ENCODE results near the gene TNFSF18. TPM values are rescaled to one million over a fixed set of nuclear protein-coding genes. Genes with fewer than 3 reads are reported as not detected.

Gene TNFSF18
- total RNA-seq, 4 donors from 2014 or later = 1.8 TPM; not detected in 3

DNA sequence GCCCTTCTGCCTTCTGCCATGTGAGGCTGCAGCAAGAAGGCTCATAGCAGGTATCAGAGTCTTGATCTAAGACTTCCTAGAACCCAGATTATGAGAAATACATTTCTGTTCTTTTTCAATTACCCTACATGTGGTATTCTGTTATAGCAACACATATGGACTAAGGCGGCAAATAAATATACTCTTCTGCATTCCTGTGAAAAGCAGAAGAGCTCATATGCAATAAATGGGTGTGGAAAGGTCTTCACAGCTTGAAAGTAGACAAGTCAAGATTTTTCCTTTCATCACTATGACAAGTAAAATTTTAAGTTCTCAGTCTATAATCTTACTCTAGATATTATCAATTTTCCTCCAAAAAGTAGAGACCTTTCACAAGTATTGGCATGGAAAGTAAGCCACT lies 36.6 kb downstream of the TNFSF18 start:
- Histone ChIP-seq H3K36me3 (no peaks in the 10 kb centered on the region), H3K27ac (no peak overlapping the region), H3K27me3 (no peaks in the 10 kb centered on the region), H3K4me3 (no peak overlapping the region), H3K9me3 (no peaks in the 10 kb centered on the region), H3K4me1 (no peaks in the 10 kb centered on the region)
- no peak for DNase-seq
- intact Hi-C loops (cut with DNase I; ENCODE audit: low total_unique reads) = no loop called here
- no peak for TF ChIP-seq POLR2A (IDR thresholded peaks at IDR 0.05)
- TF ChIP-seq, protein P1, sequence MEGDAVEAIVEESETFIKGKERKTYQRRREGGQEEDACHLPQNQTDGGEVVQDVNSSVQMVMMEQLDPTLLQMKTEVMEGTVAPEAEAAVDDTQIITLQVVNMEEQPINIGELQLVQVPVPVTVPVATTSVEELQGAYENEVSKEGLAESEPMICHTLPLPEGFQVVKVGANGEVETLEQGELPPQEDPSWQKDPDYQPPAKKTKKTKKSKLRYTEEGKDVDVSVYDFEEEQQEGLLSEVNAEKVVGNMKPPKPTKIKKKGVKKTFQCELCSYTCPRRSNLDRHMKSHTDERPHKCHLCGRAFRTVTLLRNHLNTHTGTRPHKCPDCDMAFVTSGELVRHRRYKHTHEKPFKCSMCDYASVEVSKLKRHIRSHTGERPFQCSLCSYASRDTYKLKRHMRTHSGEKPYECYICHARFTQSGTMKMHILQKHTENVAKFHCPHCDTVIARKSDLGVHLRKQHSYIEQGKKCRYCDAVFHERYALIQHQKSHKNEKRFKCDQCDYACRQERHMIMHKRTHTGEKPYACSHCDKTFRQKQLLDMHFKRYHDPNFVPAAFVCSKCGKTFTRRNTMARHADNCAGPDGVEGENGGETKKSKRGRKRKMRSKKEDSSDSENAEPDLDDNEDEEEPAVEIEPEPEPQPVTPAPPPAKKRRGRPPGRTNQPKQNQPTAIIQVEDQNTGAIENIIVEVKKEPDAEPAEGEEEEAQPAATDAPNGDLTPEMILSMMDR (IDR thresholded peaks at IDR 0.05) = no peak

DNA sequence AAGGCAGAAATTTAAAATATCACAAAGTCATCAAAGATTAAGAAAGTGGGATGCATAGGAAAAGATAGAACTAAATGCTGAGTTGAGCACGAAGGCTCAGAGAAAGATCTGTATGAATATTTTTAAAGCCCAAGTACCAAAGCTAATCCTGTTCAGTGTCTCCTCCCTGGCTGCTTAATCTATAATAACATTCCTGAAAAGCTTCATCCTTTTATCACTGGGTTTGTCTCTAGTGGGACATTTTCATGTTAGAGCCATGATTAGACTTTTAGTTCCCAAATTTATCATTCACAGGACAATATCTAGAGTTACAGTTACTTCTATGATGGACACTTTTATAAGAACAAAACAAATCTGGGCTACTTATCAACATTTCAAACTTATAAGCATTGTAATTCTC lies 38.6 kb downstream of the TNFSF18 start:
- TF ChIP-seq POLR2A (IDR thresholded peaks at IDR 0.05) = no peak
- TF ChIP-seq, protein P1 (IDR thresholded peaks at IDR 0.05) = no peak
- intact Hi-C loops (cut with DNase I; ENCODE audit: low total_unique reads) = no loop called here
- Histone ChIP-seq H3K27me3 (no peaks in the 10 kb centered on the region), H3K9me3 (no peaks in the 10 kb centered on the region), H3K4me3 (no peak overlapping the region), H3K4me1 (no peaks in the 10 kb centered on the region), H3K27ac (no peak overlapping the region), H3K36me3 (no peaks in the 10 kb centered on the region)
- DNase-seq = no peak

DNA sequence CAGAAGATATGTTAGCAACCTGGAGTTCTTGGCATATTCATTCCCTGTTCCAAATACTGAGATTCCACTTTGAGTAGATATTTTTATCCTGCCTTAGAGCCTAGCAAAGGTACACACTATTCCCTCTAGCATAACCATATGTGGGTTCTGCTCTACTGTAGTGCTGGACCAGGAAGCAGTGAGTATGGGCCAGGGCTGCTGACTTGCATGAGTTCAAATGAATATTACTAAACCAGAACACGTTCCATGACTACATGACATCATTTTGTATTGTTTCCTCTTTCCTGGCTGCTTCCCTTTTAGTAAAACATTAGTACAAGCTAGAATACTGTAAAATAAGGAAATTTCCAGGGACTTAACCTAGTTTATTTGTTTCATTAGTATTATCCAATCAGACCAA lies 41.1 kb downstream of the TNFSF18 start:
- DNase-seq = no peak
- Histone ChIP-seq H3K4me3 (no peak overlapping the region), H3K9me3 (no peaks in the 10 kb centered on the region), H3K36me3 (no peaks in the 10 kb centered on the region), H3K27ac (no peak overlapping the region), H3K27me3 (no peaks in the 10 kb centered on the region), H3K4me1 (no peaks in the 10 kb centered on the region)
- TF ChIP-seq, protein P1 (IDR thresholded peaks at IDR 0.05) = no peak
- TF ChIP-seq POLR2A (IDR thresholded peaks at IDR 0.05) = no peak
- intact Hi-C loops (cut with DNase I; ENCODE audit: low total_unique reads) = no loop called here

DNA sequence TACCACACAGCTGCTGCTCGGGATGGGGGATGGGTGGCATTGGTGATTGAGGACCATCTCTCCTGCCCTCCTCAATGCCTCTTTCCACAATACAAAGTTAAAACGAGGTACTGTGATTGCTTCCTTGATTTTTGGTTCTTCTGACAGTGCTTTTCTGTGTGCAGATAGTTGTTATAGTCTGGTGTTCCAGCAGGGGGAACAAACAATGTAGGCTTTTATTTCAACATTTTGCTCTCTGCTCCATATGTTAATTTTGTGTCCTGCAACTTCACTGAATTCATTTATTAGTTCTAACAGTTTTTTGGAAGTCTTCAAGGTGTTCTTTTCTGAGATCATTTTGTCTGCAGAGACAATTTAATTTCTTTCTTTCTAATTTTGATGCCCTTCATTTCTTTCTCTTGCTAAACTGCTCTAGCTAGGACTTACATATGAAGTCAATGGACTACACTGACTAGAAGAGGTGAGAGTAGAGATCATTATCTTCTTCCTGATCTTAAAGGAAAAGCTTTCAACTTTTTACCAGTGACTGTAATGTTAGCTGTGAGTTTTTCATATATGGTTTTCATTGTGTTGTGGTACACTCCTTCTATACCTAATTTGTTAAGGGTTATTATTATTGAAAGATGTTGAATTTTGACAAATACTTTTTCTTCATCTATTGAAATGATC lies 45.4 kb downstream of the TNFSF18 start:
- intact Hi-C loops (cut with DNase I; ENCODE audit: low total_unique reads) = no loop called here
- Histone ChIP-seq H3K4me3 (no peak overlapping the region), H3K27me3 (no peaks in the 10 kb centered on the region), H3K4me1 (no peaks in the 10 kb centered on the region), H3K36me3 (no peaks in the 10 kb centered on the region), H3K27ac (no peak overlapping the region), H3K9me3 (no peaks in the 10 kb centered on the region)
- no peak for TF ChIP-seq POLR2A (IDR thresholded peaks at IDR 0.05)
- TF ChIP-seq, protein P1 (IDR thresholded peaks at IDR 0.05) = no peak
- DNase-seq = no peak

DNA sequence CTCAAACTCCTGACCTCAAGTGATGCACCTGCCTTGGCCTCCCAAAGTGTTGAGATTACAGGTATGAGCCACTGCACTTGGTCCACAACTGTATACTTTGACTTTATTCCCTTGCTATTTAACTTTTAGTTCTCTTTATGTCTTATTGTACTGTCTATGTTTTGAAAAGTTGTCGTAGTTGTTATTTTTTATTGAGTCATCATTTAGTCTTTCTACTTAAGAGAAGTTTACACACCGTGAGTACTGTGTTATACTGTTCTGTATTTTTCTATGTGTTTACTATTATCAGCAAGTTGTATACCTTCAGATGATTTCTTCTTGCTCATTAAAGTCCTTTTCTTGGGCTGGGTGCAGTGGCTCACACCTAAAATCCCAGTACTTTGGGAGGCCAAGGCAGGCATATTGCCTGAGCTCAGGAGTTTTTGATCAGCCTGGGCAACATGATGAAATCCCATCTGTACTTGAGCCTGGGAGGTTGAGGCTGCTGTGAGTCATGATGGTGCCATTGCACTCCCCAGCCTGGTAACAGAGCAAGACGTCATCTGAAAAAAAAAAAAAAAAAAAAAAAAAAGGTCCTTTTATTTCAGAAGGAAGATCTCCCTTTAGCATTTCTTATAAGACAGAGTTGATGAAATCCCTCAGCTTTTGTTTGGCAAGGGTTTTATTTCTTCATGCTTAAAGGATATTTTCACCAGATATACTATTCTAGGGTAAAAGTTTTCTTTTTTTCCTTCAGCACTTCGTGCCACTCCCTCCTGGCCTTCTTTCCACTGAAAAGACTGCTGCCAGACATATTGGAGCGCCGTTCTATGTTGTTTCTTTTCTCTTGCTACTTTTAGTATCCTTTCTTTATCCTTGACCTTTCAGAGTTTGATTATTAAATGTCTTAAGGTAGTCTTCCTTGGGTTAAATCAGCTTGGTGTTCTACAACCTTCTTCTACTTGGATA lies 47.6 kb downstream of the TNFSF18 start:
- intact Hi-C loops (cut with DNase I; ENCODE audit: low total_unique reads) = no loop called here
- Histone ChIP-seq H3K36me3 (no peaks in the 10 kb centered on the region), H3K9me3 (no peaks in the 10 kb centered on the region), H3K4me3 (no peak overlapping the region), H3K27ac (no peak overlapping the region), H3K4me1 (no peaks in the 10 kb centered on the region), H3K27me3 (no peaks in the 10 kb centered on the region)
- no peak for DNase-seq
- TF ChIP-seq, protein P1 (IDR thresholded peaks at IDR 0.05) = no peak
- no peak for TF ChIP-seq POLR2A (IDR thresholded peaks at IDR 0.05)

Measured in uterus (tissue), 4 donors.